Measurements from ENCODE around the gene PAK2. TPM values are rescaled to one million over a fixed set of nuclear protein-coding genes. Genes with fewer than 3 reads are reported as not detected.
A peak's percentile ranks its signal among the peaks of the same experiment; 100 is the strongest.
"Not testable (repeated sequence)": the region's sequence is repeated elsewhere in the genome, so short reads cannot be mapped to it uniquely, and the experiment has no call there.

PAK2 gene
- total RNA-seq, 1 donor from 2014 or later = 86.5 TPM

- no peak overlapping the region for H3K4me3 Mint-ChIP-seq
- no peak for DNase-seq (ENCODE audit: low spot score)
- intact Hi-C loops (cut with micrococcal nuclease) = loop anchor here (2.0 to 5.0 kb wide), 2 partner anchors 62 to 195 kb away; no protein-coding TSS in a partner anchor
- H3K4me1 Mint-ChIP-seq (ENCODE audit: low read depth) = peaks cover 15% of the 10 kb centered on the region
- no peaks in the 10 kb centered on the region for H3K27me3 Mint-ChIP-seq (ENCODE audit: insufficient read depth)
- H3K9me3 Mint-ChIP-seq = no peaks in the 10 kb centered on the region
- H3K27ac Mint-ChIP-seq = peak overlapping the region; percentile 62
- H3K36me3 Mint-ChIP-seq (ENCODE audit: low read depth) = peaks cover 29% of the 10 kb centered on the region
Measured at GRCh38 chr3:196803891-196804468, 64.3 kb downstream of the PAK2 start.

GRCh38 chr3:196804773-196805172 is 65.1 kb downstream of the PAK2 start:
- no peaks in the 10 kb centered on the region for H3K9me3 Mint-ChIP-seq
- no peak overlapping the region for H3K4me3 Mint-ChIP-seq
- H3K27ac Mint-ChIP-seq = no peak overlapping the region
- H3K27me3 Mint-ChIP-seq (ENCODE audit: insufficient read depth) = no peaks in the 10 kb centered on the region
- DNase-seq (ENCODE audit: low spot score) = no peak
- H3K36me3 Mint-ChIP-seq (ENCODE audit: low read depth) = peaks cover 31% of the 10 kb centered on the region
- intact Hi-C loops (cut with micrococcal nuclease) = loop anchor here (2.0 to 5.0 kb wide), 2 partner anchors 62 to 196 kb away; no protein-coding TSS in a partner anchor
- H3K4me1 Mint-ChIP-seq (ENCODE audit: low read depth) = peaks cover 15% of the 10 kb centered on the region

GRCh38 chr3:196810963-196811581 is 71.4 kb downstream of the PAK2 start:
- no peaks in the 10 kb centered on the region for H3K4me1 Mint-ChIP-seq (ENCODE audit: low read depth)
- peaks cover 38% of the 10 kb centered on the region for H3K36me3 Mint-ChIP-seq (ENCODE audit: low read depth)
- H3K27ac Mint-ChIP-seq = no peak overlapping the region
- intact Hi-C loops (cut with micrococcal nuclease) = no loop called here
- no peaks in the 10 kb centered on the region for H3K9me3 Mint-ChIP-seq
- DNase-seq (ENCODE audit: low spot score) = no peak
- H3K27me3 Mint-ChIP-seq (ENCODE audit: insufficient read depth) = no peaks in the 10 kb centered on the region
- no peak overlapping the region for H3K4me3 Mint-ChIP-seq

GRCh38 chr3:196812853-196813252 is 73.2 kb downstream of the PAK2 start:
- Mint-ChIP-seq H3K4me1 (ENCODE audit: low read depth) (no peaks in the 10 kb centered on the region), H3K27ac (no peak overlapping the region), H3K9me3 (no peaks in the 10 kb centered on the region), H3K27me3 (ENCODE audit: insufficient read depth) (no peaks in the 10 kb centered on the region), H3K36me3 (ENCODE audit: low read depth) (peaks cover 29% of the 10 kb centered on the region), H3K4me3 (no peak overlapping the region)
- intact Hi-C loops (cut with micrococcal nuclease) = no loop called here
- no peak for DNase-seq (ENCODE audit: low spot score)

GRCh38 chr3:196813903-196814302 is 74.2 kb downstream of the PAK2 start:
- Mint-ChIP-seq H3K27ac (no peak overlapping the region), H3K9me3 (no peaks in the 10 kb centered on the region), H3K4me1 (ENCODE audit: low read depth) (no peaks in the 10 kb centered on the region), H3K4me3 (no peak overlapping the region), H3K27me3 (ENCODE audit: insufficient read depth) (no peaks in the 10 kb centered on the region), H3K36me3 (ENCODE audit: low read depth) (peaks cover 27% of the 10 kb centered on the region)
- intact Hi-C loops (cut with micrococcal nuclease) = no loop called here
- no peak for DNase-seq (ENCODE audit: low spot score)

DNA sequence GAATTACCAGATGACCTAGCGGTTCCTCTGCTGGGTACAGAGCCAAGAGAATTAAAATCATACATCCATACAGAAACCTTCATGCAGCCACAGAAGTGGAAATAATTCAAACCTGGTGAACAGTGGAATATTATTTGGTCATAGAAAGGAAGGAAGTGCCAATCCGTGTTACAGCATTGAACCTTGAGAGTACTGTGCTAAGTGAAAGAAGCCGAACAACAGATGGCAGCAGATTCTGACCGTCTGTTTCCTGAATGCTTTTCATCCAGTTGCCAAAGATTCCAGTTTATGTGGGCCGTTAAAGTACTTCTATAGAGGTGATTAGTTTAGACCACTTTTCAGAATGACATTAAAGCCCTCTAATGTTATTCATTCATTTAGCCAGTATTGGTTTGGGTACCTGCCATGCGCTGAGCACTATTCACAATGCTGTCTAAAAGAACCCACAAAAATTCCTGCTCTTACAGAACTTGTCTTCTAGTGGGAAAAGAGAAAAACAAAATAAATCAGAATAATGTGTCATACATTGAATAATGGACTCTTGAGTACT is 82.2 kb downstream of the PAK2 start:
- no peaks in the 10 kb centered on the region for H3K27me3 Mint-ChIP-seq (ENCODE audit: insufficient read depth)
- H3K27ac Mint-ChIP-seq = no peak overlapping the region
- DNase-seq (ENCODE audit: low spot score) = no peak
- intact Hi-C loops (cut with micrococcal nuclease) = no loop called here
- H3K36me3 Mint-ChIP-seq (ENCODE audit: low read depth) = peaks cover 30% of the 10 kb centered on the region
- no peaks in the 10 kb centered on the region for H3K4me1 Mint-ChIP-seq (ENCODE audit: low read depth)
- H3K9me3 Mint-ChIP-seq = no peaks in the 10 kb centered on the region
- H3K4me3 Mint-ChIP-seq = no peak overlapping the region

- intact Hi-C loops (cut with micrococcal nuclease) = loop anchor here (10.0 kb wide), 1 partner anchor 65 kb away; no protein-coding TSS in a partner anchor
- not testable (repeated sequence) for H3K9me3 Mint-ChIP-seq; DNase-seq (ENCODE audit: low spot score); H3K27me3 Mint-ChIP-seq (ENCODE audit: insufficient read depth); H3K4me3 Mint-ChIP-seq; H3K27ac Mint-ChIP-seq; H3K4me1 Mint-ChIP-seq (ENCODE audit: low read depth)
- H3K36me3 Mint-ChIP-seq (ENCODE audit: low read depth) = peaks cover 10% of the 10 kb centered on the region
Measured at GRCh38 chr3:196829651-196830050, 90.0 kb downstream of the PAK2 start.

GRCh38 chr3:196835086-196835485 is 95.4 kb downstream of the PAK2 start:
- Mint-ChIP-seq H3K9me3 (no peaks in the 10 kb centered on the region), H3K4me1 (ENCODE audit: low read depth) (peaks cover 6% of the 10 kb centered on the region), H3K36me3 (ENCODE audit: low read depth) (peaks cover 6% of the 10 kb centered on the region), H3K4me3 (no peak overlapping the region), H3K27me3 (ENCODE audit: insufficient read depth) (no peaks in the 10 kb centered on the region), H3K27ac (no peak overlapping the region)
- intact Hi-C loops (cut with micrococcal nuclease) = loop anchor here (5.0 to 10.0 kb wide), 2 partner anchors 60 to 352 kb away; no protein-coding TSS in a partner anchor
- no peak for DNase-seq (ENCODE audit: low spot score)

DNA sequence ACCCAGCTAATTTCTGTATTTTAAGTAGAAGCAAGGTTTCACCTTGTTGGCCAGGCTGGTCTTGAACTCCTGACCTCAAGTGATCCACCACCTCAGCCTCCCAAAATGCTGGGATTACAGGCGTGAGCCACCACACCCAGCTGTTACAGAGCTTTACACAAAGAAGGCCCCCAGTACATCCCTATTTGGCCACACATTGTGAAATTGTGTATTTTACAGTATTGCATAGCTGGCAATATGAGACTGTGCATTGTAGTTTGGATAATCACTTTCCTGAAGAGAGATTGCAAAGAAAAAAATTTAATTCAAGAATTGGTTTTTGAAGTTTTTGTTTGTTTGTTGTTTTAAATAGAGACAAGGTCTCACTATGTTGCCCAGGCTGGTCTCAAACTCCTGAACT is 97.0 kb downstream of the PAK2 start:
- DNase-seq (ENCODE audit: low spot score); H3K27ac Mint-ChIP-seq; H3K36me3 Mint-ChIP-seq (ENCODE audit: low read depth); H3K4me3 Mint-ChIP-seq; H3K4me1 Mint-ChIP-seq (ENCODE audit: low read depth); H3K9me3 Mint-ChIP-seq; H3K27me3 Mint-ChIP-seq (ENCODE audit: insufficient read depth): not testable (repeated sequence)
- intact Hi-C loops (cut with micrococcal nuclease) = loop anchor here (5.0 to 10.0 kb wide), 2 partner anchors 58 to 351 kb away; no protein-coding TSS in a partner anchor

GRCh38 chr3:196837819-196838420 is 98.3 kb downstream of the PAK2 start:
- DNase-seq (ENCODE audit: low spot score) = peak; percentile 58
- Mint-ChIP-seq H3K4me3 (no peak overlapping the region), H3K36me3 (ENCODE audit: low read depth) (no peaks in the 10 kb centered on the region), H3K27me3 (ENCODE audit: insufficient read depth) (no peaks in the 10 kb centered on the region), H3K27ac (no peak overlapping the region), H3K9me3 (no peaks in the 10 kb centered on the region), H3K4me1 (ENCODE audit: low read depth) (peaks cover 6% of the 10 kb centered on the region)
- intact Hi-C loops (cut with micrococcal nuclease) = loop anchor here (1.0 to 10.0 kb wide), 5 partner anchors 57 to 349 kb away; partner anchors contain the start of genes MELTF and NCBP2

GRCh38 chr3:196839351-196839750 is 99.7 kb downstream of the PAK2 start:
- not testable (repeated sequence) for H3K27me3 Mint-ChIP-seq (ENCODE audit: insufficient read depth); DNase-seq (ENCODE audit: low spot score); H3K4me1 Mint-ChIP-seq (ENCODE audit: low read depth); H3K36me3 Mint-ChIP-seq (ENCODE audit: low read depth); H3K4me3 Mint-ChIP-seq; H3K27ac Mint-ChIP-seq; H3K9me3 Mint-ChIP-seq
- intact Hi-C loops (cut with micrococcal nuclease) = loop anchor here (5.0 to 10.0 kb wide), 2 partner anchors 55 to 348 kb away; no protein-coding TSS in a partner anchor

DNA sequence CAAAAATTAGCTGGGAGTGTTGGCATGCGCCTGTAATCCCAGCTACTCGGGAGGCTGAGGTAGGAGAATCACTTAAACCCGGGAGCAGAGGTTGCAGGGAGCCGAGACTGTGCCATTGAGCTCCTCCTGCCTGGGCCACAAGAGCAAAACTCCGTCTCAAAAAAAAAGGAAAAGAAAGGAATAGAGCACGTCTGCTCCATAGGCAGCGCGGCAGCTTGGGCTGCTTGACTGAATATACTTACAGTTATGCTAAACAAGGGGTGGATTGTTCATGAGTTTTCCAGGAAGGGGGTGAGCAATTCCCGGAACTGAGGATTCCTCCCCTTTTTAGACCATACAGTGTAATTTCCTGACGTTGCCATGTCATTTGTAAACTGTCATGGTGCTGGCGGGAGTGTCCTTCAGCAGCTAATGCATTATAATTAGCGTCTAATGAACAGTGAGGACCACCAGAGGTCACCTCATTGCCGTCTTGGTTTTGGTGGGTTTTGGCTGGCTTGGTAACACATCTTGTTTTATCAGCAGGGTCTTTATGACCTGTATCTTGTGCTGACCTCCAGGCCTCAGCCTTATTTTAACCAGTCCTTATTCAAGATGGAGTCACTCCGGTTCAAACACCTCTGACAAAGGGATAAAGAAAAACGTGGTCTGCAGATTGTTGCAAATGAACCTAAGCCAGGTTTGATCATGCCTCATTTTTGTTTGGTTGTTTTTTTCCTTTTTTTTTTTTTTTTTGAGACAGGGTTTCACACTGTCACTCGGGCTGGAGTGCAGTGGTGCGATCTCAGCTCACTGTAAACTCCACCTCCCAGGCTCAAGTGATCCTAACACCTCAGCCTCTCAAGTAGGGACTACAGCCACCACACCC is 103.1 kb downstream of the PAK2 start:
- H3K36me3 Mint-ChIP-seq (ENCODE audit: low read depth) = no peaks in the 10 kb centered on the region
- no peak for DNase-seq (ENCODE audit: low spot score)
- no peaks in the 10 kb centered on the region for H3K9me3 Mint-ChIP-seq
- peaks cover 3% of the 10 kb centered on the region for H3K4me1 Mint-ChIP-seq (ENCODE audit: low read depth)
- no peak overlapping the region for H3K4me3 Mint-ChIP-seq
- intact Hi-C loops (cut with micrococcal nuclease) = no loop called here
- peaks cover 2% of the 10 kb centered on the region for H3K27me3 Mint-ChIP-seq (ENCODE audit: insufficient read depth)
- no peak overlapping the region for H3K27ac Mint-ChIP-seq

Measured in activated T-helper 1 cell treated with anti-CD3 and anti-CD28 coated beads, Interleukin-12 subunit alpha, Interleukin-12 subunit beta, Interleukin-2, Interleukin-4 antibody, amounts not matched to agents 30 ng/mL and 10 ng/mL and 1 ng/mL, durations not matched to agents 14 hours and 24 hours and 36 hours (primary cell).